RWPE2 (cell line): ENCODE measurements around the gene VGF.
A peak's percentile ranks its signal among the peaks of the same experiment; 100 is the strongest.

Experiments
- ATAC-seq: fragments of 200-7000 bp; cut with Tn5 transposase; 3 replicates; pipeline ENCODE4 v1.9.1; 2021; ENCODE audit warnings: low read depth
- DNase-seq: peaks from one replicate; pipeline ENCODE4 v3.0.0-alpha.2; 2020; ENCODE audit warnings: low spot score
- H3K27ac ChIP-seq: fragments of 450-650 bp; 2 replicates; pipeline ENCODE4 v1.5.1; 2017; ENCODE audit warnings: mild to moderate bottlenecking; ENCODE audit not compliant: poor library complexity, severe bottlenecking
- H3K27me3 ChIP-seq: fragments of 250-450 bp; sonication (Bioruptor Pico); 2 replicates; pipeline ENCODE4 v1.5.1; 2021; ENCODE audit warnings: mild to moderate bottlenecking, moderate library complexity; ENCODE audit not compliant: insufficient read depth, poor library complexity, severe bottlenecking
- H3K36me3 ChIP-seq: fragments of 250-450 bp; sonication (Bioruptor Pico); 2 replicates; pipeline ENCODE4 v1.5.1; 2020; ENCODE audit warnings: low read depth, mild to moderate bottlenecking, moderate library complexity
- H3K4me1 ChIP-seq: fragments of 250-450 bp; sonication (Bioruptor Pico); 2 replicates; pipeline ENCODE4 v1.5.1; 2021; ENCODE audit warnings: mild to moderate bottlenecking, moderate library complexity; ENCODE audit not compliant: insufficient read depth, poor library complexity, severe bottlenecking
- H3K4me3 ChIP-seq: fragments of 250-450 bp; sonication (Bioruptor Pico); 2 replicates; pipeline ENCODE4 v1.5.1; 2021; ENCODE audit warnings: mild to moderate bottlenecking, moderate library complexity; ENCODE audit not compliant: severe bottlenecking
- H3K9me3 ChIP-seq: fragments of 250-450 bp; sonication (Bioruptor Pico); 2 replicates; pipeline ENCODE4 v1.5.1; 2021; ENCODE audit warnings: mild to moderate bottlenecking, moderate library complexity; ENCODE audit not compliant: severe bottlenecking
- CTCF ChIP-seq: fragments of 450-650 bp; IDR thresholded peaks from one replicate; pipeline ENCODE4 v1.5.1; 2017; ENCODE audit warnings: mild to moderate bottlenecking, moderate library complexity; ENCODE audit not compliant: poor library complexity, severe bottlenecking

VGF gene

GRCh38 chr7:101162551-101163278 lies 2.7 kb downstream of the VGF start:
- peak overlapping the region; percentile 43 for H3K4me3 ChIP-seq
- peak overlapping the region; percentile 66 for H3K27ac ChIP-seq
- peaks cover 11% of the 10 kb centered on the region for H3K4me1 ChIP-seq
- peaks cover 25% of the 10 kb centered on the region for H3K27me3 ChIP-seq
- no peak for TF ChIP-seq CTCF
- peaks cover 35% of the 10 kb centered on the region for H3K36me3 ChIP-seq
- ATAC-seq (peak; percentile 35), DNase-seq (no peak)
- no peaks in the 10 kb centered on the region for H3K9me3 ChIP-seq

GRCh38 chr7:101161692-101162471 lies 3.5 kb downstream of the VGF start:
- Histone ChIP-seq H3K4me1 (peaks cover 12% of the 10 kb centered on the region), H3K9me3 (no peaks in the 10 kb centered on the region), H3K27me3 (peaks cover 16% of the 10 kb centered on the region), H3K4me3 (no peak overlapping the region), H3K27ac (peak overlapping the region; percentile 66), H3K36me3 (peaks cover 43% of the 10 kb centered on the region)
- no peak for TF ChIP-seq CTCF
- DNase-seq: no peak
- no peak for ATAC-seq

GRCh38 chr7:101160910-101161309 lies 4.5 kb downstream of the VGF start:
- no peak overlapping the region for H3K4me3 ChIP-seq
- ATAC-seq: no peak
- no peak for DNase-seq
- H3K4me1 ChIP-seq: peaks cover 20% of the 10 kb centered on the region
- no peaks in the 10 kb centered on the region for H3K9me3 ChIP-seq
- peaks cover 53% of the 10 kb centered on the region for H3K36me3 ChIP-seq
- peak overlapping the region; percentile 43 for H3K27ac ChIP-seq
- peaks cover 12% of the 10 kb centered on the region for H3K27me3 ChIP-seq
- no peak for TF ChIP-seq CTCF

- TF ChIP-seq CTCF: no peak
- no peaks in the 10 kb centered on the region for H3K9me3 ChIP-seq
- DNase-seq (no peak), ATAC-seq (peak; percentile 28; the same call in 1 of the 3 replicates)
- peak overlapping the region; percentile 43 for H3K27ac ChIP-seq
- H3K4me1 ChIP-seq: peaks cover 26% of the 10 kb centered on the region
- H3K4me3 ChIP-seq: no peak overlapping the region
- H3K36me3 ChIP-seq: peaks cover 54% of the 10 kb centered on the region
- H3K27me3 ChIP-seq: peaks cover 5% of the 10 kb centered on the region
Measured at GRCh38 chr7:101159696-101160674, 5.4 kb downstream of the VGF start.
